Stimulated activated CD8-positive, alpha-beta memory T cell treated with anti-CD3 and anti-CD28 coated beads, Interleukin-4, amount 100 ng/mL, for 48 hours (primary cell): Measurements from ENCODE around the gene MEX3D.

Source experiments
- DNase-seq: peaks from one replicate; pipeline ENCODE4 v3.0.0-alpha.2; 2020

The MEX3D gene

GRCh38 chr19:1514986-1515721 is 53.0 kb downstream of the MEX3D start:
- no peak for DNase-seq

GRCh38 chr19:1514295-1514661 is 53.8 kb downstream of the MEX3D start:
- DNase-seq, result no peak

GRCh38 chr19:1513499-1514294 is 54.4 kb downstream of the MEX3D start:
- peak; percentile 83 for DNase-seq

GRCh38 chr19:1512671-1513498 is 55.2 kb downstream of the MEX3D start, which contains the start of gene ADAMTSL5:
Gene ADAMTSL5, minus strand, starts transcription at chr19:1513019. Its CDS starts 2,076 bp downstream, at chr19:1510943.
- peak; percentile 81 for DNase-seq

GRCh38 chr19:1511318-1512317 is 56.5 kb downstream of the MEX3D start:
- DNase-seq, result no peak

GRCh38 chr19:1510807-1511206 is 57.3 kb downstream of the MEX3D start:
- no peak for DNase-seq

GRCh38 chr19:1510442-1510806 is 57.7 kb downstream of the MEX3D start:
- no peak for DNase-seq

- DNase-seq, result no peak
Observed at GRCh38 chr19:1509602-1510441, 58.3 kb downstream of the MEX3D start.

- no peak for DNase-seq
Observed at GRCh38 chr19:1508507-1508856, 59.6 kb downstream of the MEX3D start.

- DNase-seq, result peak; percentile 93
Observed at GRCh38 chr19:1507763-1508506, 60.2 kb downstream of the MEX3D start.

GRCh38 chr19:1507192-1507660 is 60.9 kb downstream of the MEX3D start:
- no peak for DNase-seq

- no peak for DNase-seq
Observed at GRCh38 chr19:1505991-1506881, 61.9 kb downstream of the MEX3D start.

GRCh38 chr19:1505012-1505411 is 63.1 kb downstream of the MEX3D start:
- no peak for DNase-seq
